ENCODE results near the gene COX18.

- TF ChIP-seq CTCF (IDR thresholded peaks at IDR 0.05) (peak in 2 of 5 experiments; percentile 9 to 45), POLR2A (IDR thresholded peaks at IDR 0.05) (peak in 1 of 2 donors; percentile 85)
Measured at GRCh38 chr4:73069338-73070073, at the start of gene COX18.

Data from tibial nerve (tissue), 3 donors.